ENCODE measurements around the gene NTSR1.

The NTSR1 gene

GRCh38 chr20:62754991-62755356, 46.3 kb downstream of the NTSR1 start:
- Histone ChIP-seq H3K27ac (ENCODE audit: low read depth, low read length) (no peak overlapping the region), H3K4me1 (ENCODE audit: control insufficient read depth, insufficient read depth, low read length) (peaks cover 17% of the 10 kb centered on the region), H3K36me3 (ENCODE audit: control insufficient read depth, insufficient read depth, low read length) (no peaks in the 10 kb centered on the region), H3K9ac (ENCODE audit: low read length) (no peak overlapping the region), H3K27me3 (ENCODE audit: control insufficient read depth, insufficient read depth, low read length) (no peaks in the 10 kb centered on the region), H3K4me3 (ENCODE audit: low read length) (no peak overlapping the region)

- Histone ChIP-seq H3K36me3 (ENCODE audit: control insufficient read depth, insufficient read depth, low read length) (no peaks in the 10 kb centered on the region), H3K4me3 (ENCODE audit: low read length) (no peak overlapping the region), H3K27ac (ENCODE audit: low read depth, low read length) (no peak overlapping the region), H3K9ac (ENCODE audit: low read length) (no peak overlapping the region), H3K27me3 (ENCODE audit: control insufficient read depth, insufficient read depth, low read length) (no peaks in the 10 kb centered on the region), H3K4me1 (ENCODE audit: control insufficient read depth, insufficient read depth, low read length) (peaks cover 22% of the 10 kb centered on the region)
Observed at GRCh38 chr20:62755817-62756724, 47.4 kb downstream of the NTSR1 start.

- Histone ChIP-seq H3K9ac (ENCODE audit: low read length) (no peak overlapping the region), H3K4me3 (ENCODE audit: low read length) (no peak overlapping the region), H3K27me3 (ENCODE audit: control insufficient read depth, insufficient read depth, low read length) (no peaks in the 10 kb centered on the region), H3K27ac (ENCODE audit: low read depth, low read length) (no peak overlapping the region), H3K36me3 (ENCODE audit: control insufficient read depth, insufficient read depth, low read length) (no peaks in the 10 kb centered on the region), H3K4me1 (ENCODE audit: control insufficient read depth, insufficient read depth, low read length) (peaks cover 18% of the 10 kb centered on the region)
Observed at GRCh38 chr20:62758226-62758912, 49.7 kb downstream of the NTSR1 start.

GRCh38 chr20:62759981-62760431, 51.4 kb downstream of the NTSR1 start:
- Histone ChIP-seq H3K27me3 (ENCODE audit: control insufficient read depth, insufficient read depth, low read length) (no peaks in the 10 kb centered on the region), H3K4me1 (ENCODE audit: control insufficient read depth, insufficient read depth, low read length) (peaks cover 18% of the 10 kb centered on the region), H3K36me3 (ENCODE audit: control insufficient read depth, insufficient read depth, low read length) (no peaks in the 10 kb centered on the region), H3K27ac (ENCODE audit: low read depth, low read length) (peak overlapping the region; percentile 30), H3K9ac (ENCODE audit: low read length) (no peak overlapping the region), H3K4me3 (ENCODE audit: low read length) (no peak overlapping the region)

GRCh38 chr20:62760471-62760855, 51.8 kb downstream of the NTSR1 start:
- Histone ChIP-seq H3K4me3 (ENCODE audit: low read length) (no peak overlapping the region), H3K36me3 (ENCODE audit: control insufficient read depth, insufficient read depth, low read length) (no peaks in the 10 kb centered on the region), H3K4me1 (ENCODE audit: control insufficient read depth, insufficient read depth, low read length) (peaks cover 18% of the 10 kb centered on the region), H3K27me3 (ENCODE audit: control insufficient read depth, insufficient read depth, low read length) (no peaks in the 10 kb centered on the region), H3K9ac (ENCODE audit: low read length) (no peak overlapping the region), H3K27ac (ENCODE audit: low read depth, low read length) (peak overlapping the region; percentile 74)

- H3K4me3 ChIP-seq (ENCODE audit: low read length), result no peak overlapping the region
- no peaks in the 10 kb centered on the region for H3K36me3 ChIP-seq (ENCODE audit: control insufficient read depth, insufficient read depth, low read length)
- H3K4me1 ChIP-seq (ENCODE audit: control insufficient read depth, insufficient read depth, low read length), result peaks cover 17% of the 10 kb centered on the region
- no peak overlapping the region for H3K9ac ChIP-seq (ENCODE audit: low read length)
- H3K27me3 ChIP-seq (ENCODE audit: control insufficient read depth, insufficient read depth, low read length), result no peaks in the 10 kb centered on the region
- peak overlapping the region; percentile 74 for H3K27ac ChIP-seq (ENCODE audit: low read depth, low read length)
Observed at GRCh38 chr20:62760856-62761758, 52.5 kb downstream of the NTSR1 start.

- Histone ChIP-seq H3K27ac (ENCODE audit: low read depth, low read length) (peak overlapping the region; percentile 74), H3K27me3 (ENCODE audit: control insufficient read depth, insufficient read depth, low read length) (no peaks in the 10 kb centered on the region)
Observed at GRCh38 chr20:62761759-62762131, 53.1 kb downstream of the NTSR1 start.

GRCh38 chr20:62762376-62762775, 53.7 kb downstream of the NTSR1 start:
- Histone ChIP-seq H3K27me3 (ENCODE audit: control insufficient read depth, insufficient read depth, low read length) (no peaks in the 10 kb centered on the region), H3K27ac (ENCODE audit: low read depth, low read length) (peak overlapping the region; percentile 74), H3K4me3 (ENCODE audit: low read length) (no peak overlapping the region), H3K9ac (ENCODE audit: low read length) (no peak overlapping the region), H3K4me1 (ENCODE audit: control insufficient read depth, insufficient read depth, low read length) (peaks cover 15% of the 10 kb centered on the region), H3K36me3 (ENCODE audit: control insufficient read depth, insufficient read depth, low read length) (no peaks in the 10 kb centered on the region)

More at GRCh38 chr20:62761759-62762131, 53.1 kb downstream of the NTSR1 start:
- Histone ChIP-seq H3K36me3 (ENCODE audit: control insufficient read depth, insufficient read depth, low read length) (no peaks in the 10 kb centered on the region), H3K4me3 (ENCODE audit: low read length) (no peak overlapping the region), H3K9ac (ENCODE audit: low read length) (no peak overlapping the region), H3K4me1 (ENCODE audit: control insufficient read depth, insufficient read depth, low read length) (peaks cover 15% of the 10 kb centered on the region)

GRCh38 chr20:62762801-62763368, 54.2 kb downstream of the NTSR1 start:
- no peak overlapping the region for H3K9ac ChIP-seq (ENCODE audit: low read length)
- H3K4me3 ChIP-seq (ENCODE audit: low read length), result no peak overlapping the region
- no peak overlapping the region for H3K27ac ChIP-seq (ENCODE audit: low read depth, low read length)
- no peaks in the 10 kb centered on the region for H3K36me3 ChIP-seq (ENCODE audit: control insufficient read depth, insufficient read depth, low read length)
- no peaks in the 10 kb centered on the region for H3K27me3 ChIP-seq (ENCODE audit: control insufficient read depth, insufficient read depth, low read length)
- H3K4me1 ChIP-seq (ENCODE audit: control insufficient read depth, insufficient read depth, low read length), result peaks cover 15% of the 10 kb centered on the region

GRCh38 chr20:62763404-62763803, 54.8 kb downstream of the NTSR1 start:
- peaks cover 16% of the 10 kb centered on the region for H3K4me1 ChIP-seq (ENCODE audit: control insufficient read depth, insufficient read depth, low read length)
- no peaks in the 10 kb centered on the region for H3K27me3 ChIP-seq (ENCODE audit: control insufficient read depth, insufficient read depth, low read length)
- H3K27ac ChIP-seq (ENCODE audit: low read depth, low read length), result no peak overlapping the region
- no peaks in the 10 kb centered on the region for H3K36me3 ChIP-seq (ENCODE audit: control insufficient read depth, insufficient read depth, low read length)
- no peak overlapping the region for H3K4me3 ChIP-seq (ENCODE audit: low read length)
- no peak overlapping the region for H3K9ac ChIP-seq (ENCODE audit: low read length)

- Histone ChIP-seq H3K4me3 (ENCODE audit: low read length) (no peak overlapping the region), H3K27ac (ENCODE audit: low read depth, low read length) (no peak overlapping the region), H3K27me3 (ENCODE audit: control insufficient read depth, insufficient read depth, low read length) (no peaks in the 10 kb centered on the region), H3K9ac (ENCODE audit: low read length) (no peak overlapping the region), H3K4me1 (ENCODE audit: control insufficient read depth, insufficient read depth, low read length) (peaks cover 24% of the 10 kb centered on the region), H3K36me3 (ENCODE audit: control insufficient read depth, insufficient read depth, low read length) (no peaks in the 10 kb centered on the region)
Observed at GRCh38 chr20:62764156-62764935, 55.7 kb downstream of the NTSR1 start.
